ENCODE data around the gene NRGN.

DNA sequence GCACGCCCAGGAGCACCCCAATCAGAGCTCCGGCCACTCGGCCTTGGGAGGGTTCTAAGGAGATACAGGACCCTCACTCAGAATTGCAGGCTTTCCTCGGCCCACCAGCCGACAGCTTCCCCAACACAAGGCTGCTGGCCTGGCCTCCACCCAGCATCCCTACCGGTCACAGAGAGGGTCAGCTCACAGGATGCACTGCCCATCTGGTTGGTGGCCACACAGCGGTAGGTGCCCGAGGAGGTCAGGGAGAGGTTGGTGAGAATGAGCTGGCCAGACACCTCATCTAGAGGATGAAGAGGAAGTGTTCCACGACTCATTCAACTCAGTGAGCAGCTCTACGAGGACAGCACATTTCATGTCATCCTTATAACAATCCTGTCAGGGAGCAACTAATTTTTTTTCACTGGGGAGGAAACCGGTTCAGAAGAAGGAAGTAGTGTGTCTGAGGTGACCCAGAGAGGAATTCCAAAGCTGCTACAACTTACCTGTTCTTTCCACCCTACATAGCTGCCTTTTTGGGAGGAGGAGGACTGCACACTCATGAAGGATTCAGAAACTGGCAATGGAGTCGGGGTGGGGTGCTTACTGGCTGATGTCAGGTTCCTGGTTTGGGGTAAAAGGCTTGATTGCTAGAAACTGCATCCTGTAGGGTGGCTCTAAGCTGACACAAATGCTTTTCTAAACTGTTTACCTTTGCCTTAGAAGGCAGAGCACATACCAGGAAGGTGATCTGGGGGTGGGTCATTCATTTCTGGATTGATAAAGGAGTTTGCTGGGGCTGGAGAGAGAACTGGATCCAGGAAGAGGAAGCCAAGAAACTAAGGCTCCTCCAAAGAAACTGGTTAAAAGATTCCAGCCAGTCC, 9.0 kb downstream of the NRGN start:
- TF ChIP-seq JUND (IDR thresholded peaks at IDR 0.05; ENCODE audit: low read depth, low read length), result no peak
- TF ChIP-seq, protein P1, sequence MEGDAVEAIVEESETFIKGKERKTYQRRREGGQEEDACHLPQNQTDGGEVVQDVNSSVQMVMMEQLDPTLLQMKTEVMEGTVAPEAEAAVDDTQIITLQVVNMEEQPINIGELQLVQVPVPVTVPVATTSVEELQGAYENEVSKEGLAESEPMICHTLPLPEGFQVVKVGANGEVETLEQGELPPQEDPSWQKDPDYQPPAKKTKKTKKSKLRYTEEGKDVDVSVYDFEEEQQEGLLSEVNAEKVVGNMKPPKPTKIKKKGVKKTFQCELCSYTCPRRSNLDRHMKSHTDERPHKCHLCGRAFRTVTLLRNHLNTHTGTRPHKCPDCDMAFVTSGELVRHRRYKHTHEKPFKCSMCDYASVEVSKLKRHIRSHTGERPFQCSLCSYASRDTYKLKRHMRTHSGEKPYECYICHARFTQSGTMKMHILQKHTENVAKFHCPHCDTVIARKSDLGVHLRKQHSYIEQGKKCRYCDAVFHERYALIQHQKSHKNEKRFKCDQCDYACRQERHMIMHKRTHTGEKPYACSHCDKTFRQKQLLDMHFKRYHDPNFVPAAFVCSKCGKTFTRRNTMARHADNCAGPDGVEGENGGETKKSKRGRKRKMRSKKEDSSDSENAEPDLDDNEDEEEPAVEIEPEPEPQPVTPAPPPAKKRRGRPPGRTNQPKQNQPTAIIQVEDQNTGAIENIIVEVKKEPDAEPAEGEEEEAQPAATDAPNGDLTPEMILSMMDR (IDR thresholded peaks at IDR 0.05 in 2 of 3, conservative IDR thresholded peaks at IDR 0.05 in 1 of 3; ENCODE audit: control insufficient read depth in 2 of 3, extremely low read depth in 1 of 3, insufficient read depth in 1 of 3, low read depth in 3 of 3, low read length in 3 of 3), result no peak
- no peak for TF ChIP-seq GABPA (IDR thresholded peaks at IDR 0.05; ENCODE audit: low read depth)
- TF ChIP-seq RELA (IDR thresholded peaks at IDR 0.05; ENCODE audit: borderline replicate concordance, partially characterized antibody), result no peak
- TF ChIP-seq SIN3A (IDR thresholded peaks at IDR 0.05; ENCODE audit: low read depth, low read length), result no peak
- no peak for TF ChIP-seq NFYA (IDR thresholded peaks at IDR 0.05; ENCODE audit: borderline replicate concordance, low read depth, low read length)
- TF ChIP-seq RAD21 (IDR thresholded peaks at IDR 0.05; ENCODE audit: insufficient read depth, low read depth, low read length), result no peak
- no peak for TF ChIP-seq CREM (IDR thresholded peaks at IDR 0.05; ENCODE audit: low read depth)
- no peak for TF ChIP-seq NR2F1 (conservative IDR thresholded peaks at IDR 0.05)
- no peak for TF ChIP-seq JUNB (IDR thresholded peaks at IDR 0.05)
- TF ChIP-seq, protein P2, sequence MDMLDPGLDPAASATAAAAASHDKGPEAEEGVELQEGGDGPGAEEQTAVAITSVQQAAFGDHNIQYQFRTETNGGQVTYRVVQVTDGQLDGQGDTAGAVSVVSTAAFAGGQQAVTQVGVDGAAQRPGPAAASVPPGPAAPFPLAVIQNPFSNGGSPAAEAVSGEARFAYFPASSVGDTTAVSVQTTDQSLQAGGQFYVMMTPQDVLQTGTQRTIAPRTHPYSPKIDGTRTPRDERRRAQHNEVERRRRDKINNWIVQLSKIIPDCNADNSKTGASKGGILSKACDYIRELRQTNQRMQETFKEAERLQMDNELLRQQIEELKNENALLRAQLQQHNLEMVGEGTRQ (IDR thresholded peaks at IDR 0.05; ENCODE audit: borderline replicate concordance, low read depth, low read length), result no peak
- TF ChIP-seq, protein P3, sequence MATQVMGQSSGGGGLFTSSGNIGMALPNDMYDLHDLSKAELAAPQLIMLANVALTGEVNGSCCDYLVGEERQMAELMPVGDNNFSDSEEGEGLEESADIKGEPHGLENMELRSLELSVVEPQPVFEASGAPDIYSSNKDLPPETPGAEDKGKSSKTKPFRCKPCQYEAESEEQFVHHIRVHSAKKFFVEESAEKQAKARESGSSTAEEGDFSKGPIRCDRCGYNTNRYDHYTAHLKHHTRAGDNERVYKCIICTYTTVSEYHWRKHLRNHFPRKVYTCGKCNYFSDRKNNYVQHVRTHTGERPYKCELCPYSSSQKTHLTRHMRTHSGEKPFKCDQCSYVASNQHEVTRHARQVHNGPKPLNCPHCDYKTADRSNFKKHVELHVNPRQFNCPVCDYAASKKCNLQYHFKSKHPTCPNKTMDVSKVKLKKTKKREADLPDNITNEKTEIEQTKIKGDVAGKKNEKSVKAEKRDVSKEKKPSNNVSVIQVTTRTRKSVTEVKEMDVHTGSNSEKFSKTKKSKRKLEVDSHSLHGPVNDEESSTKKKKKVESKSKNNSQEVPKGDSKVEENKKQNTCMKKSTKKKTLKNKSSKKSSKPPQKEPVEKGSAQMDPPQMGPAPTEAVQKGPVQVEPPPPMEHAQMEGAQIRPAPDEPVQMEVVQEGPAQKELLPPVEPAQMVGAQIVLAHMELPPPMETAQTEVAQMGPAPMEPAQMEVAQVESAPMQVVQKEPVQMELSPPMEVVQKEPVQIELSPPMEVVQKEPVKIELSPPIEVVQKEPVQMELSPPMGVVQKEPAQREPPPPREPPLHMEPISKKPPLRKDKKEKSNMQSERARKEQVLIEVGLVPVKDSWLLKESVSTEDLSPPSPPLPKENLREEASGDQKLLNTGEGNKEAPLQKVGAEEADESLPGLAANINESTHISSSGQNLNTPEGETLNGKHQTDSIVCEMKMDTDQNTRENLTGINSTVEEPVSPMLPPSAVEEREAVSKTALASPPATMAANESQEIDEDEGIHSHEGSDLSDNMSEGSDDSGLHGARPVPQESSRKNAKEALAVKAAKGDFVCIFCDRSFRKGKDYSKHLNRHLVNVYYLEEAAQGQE (IDR thresholded peaks at IDR 0.05; ENCODE audit: low read depth, low read length), result no peak
- no peak for TF ChIP-seq POLR2A (IDR thresholded peaks at IDR 0.05; ENCODE audit: low read depth, low read length)
- TF ChIP-seq POLR2AphosphoS5 (IDR thresholded peaks at IDR 0.05; ENCODE audit: low read length), result no peak

Measured in GM12878 (cell line).